ENCODE measurements around the gene AGPAT4.

GRCh38 chr6:161153725-161154124 lies 120.1 kb downstream of the AGPAT4 start:
- TF ChIP-seq CTCF (conservative IDR thresholded peaks at IDR 0.05; ENCODE audit: low read depth, low read length), result no peak
- TF ChIP-seq EZH2 (IDR thresholded peaks at IDR 0.05; ENCODE audit: borderline replicate concordance, low read depth, low read length, poor library complexity, severe bottlenecking), result no peak

Data from A673 (cell line).